Measurements from ENCODE around the gene MUC4.

GRCh38 chr3:195738274-195739044 lies 73.3 kb downstream of the MUC4 start:
- TF ChIP-seq POLR2A (IDR thresholded peaks at IDR 0.05) = no peak
- TF ChIP-seq, protein P1, sequence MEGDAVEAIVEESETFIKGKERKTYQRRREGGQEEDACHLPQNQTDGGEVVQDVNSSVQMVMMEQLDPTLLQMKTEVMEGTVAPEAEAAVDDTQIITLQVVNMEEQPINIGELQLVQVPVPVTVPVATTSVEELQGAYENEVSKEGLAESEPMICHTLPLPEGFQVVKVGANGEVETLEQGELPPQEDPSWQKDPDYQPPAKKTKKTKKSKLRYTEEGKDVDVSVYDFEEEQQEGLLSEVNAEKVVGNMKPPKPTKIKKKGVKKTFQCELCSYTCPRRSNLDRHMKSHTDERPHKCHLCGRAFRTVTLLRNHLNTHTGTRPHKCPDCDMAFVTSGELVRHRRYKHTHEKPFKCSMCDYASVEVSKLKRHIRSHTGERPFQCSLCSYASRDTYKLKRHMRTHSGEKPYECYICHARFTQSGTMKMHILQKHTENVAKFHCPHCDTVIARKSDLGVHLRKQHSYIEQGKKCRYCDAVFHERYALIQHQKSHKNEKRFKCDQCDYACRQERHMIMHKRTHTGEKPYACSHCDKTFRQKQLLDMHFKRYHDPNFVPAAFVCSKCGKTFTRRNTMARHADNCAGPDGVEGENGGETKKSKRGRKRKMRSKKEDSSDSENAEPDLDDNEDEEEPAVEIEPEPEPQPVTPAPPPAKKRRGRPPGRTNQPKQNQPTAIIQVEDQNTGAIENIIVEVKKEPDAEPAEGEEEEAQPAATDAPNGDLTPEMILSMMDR (IDR thresholded peaks at IDR 0.05) = no peak

Data from body of pancreas (tissue), 4 donors.